PFSK-1 (cell line): ENCODE results near the gene DPP9.

Source experiments
- SIN3A ChIP-seq: IDR thresholded peaks from 2 replicates; pipeline ENCODE4 v1.6.1; 2012; ENCODE audit warnings: mild to moderate bottlenecking, low read length, moderate library complexity, borderline replicate concordance; ENCODE audit not compliant: insufficient read depth
- TAF1 ChIP-seq: IDR thresholded peaks from 2 replicates; pipeline ENCODE4 v1.6.1; 2012; ENCODE audit warnings: low read length, control low read depth, borderline replicate concordance; ENCODE audit not compliant: insufficient read depth

DNA sequence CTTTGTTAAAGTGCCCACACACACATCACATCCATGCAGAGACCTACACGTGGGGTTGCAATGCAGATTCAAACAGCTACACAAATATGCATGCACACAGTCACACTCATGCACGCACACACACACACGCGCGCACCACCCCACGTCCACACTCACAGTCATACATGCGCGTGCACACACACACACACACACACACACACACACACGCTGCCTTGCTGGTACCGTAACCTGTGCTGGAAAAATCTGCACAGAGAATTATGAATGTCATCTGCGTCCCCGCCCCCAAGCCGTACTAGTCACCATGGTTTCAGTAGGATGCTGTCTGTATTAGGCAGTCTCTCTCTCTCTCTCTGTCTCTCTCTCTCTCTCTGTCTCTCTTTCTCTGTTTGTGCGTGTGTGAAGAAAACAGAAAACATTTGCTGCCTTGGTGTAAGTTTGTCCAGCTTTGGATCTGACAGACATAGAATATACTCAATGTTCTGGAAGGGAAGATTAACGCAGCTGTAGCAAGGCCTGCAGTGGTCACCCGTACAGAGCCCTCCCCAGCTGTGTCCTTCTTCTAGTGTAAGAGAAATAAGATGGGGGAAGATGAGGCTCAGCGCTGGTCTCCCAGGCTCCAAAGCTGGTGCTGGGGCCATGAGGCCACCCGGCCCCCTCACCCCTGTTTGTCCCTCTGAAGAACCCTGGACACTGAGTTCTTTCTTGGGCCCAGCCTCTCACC, 26.4 kb upstream of the DPP9 start:
- no peak for TF ChIP-seq SIN3A
- no peak for TF ChIP-seq TAF1
